Stimulated activated effector memory CD8-positive, alpha-beta T cell treated with anti-CD3 and anti-CD28 coated beads, Interleukin-12 subunit alpha, Interleukin-12 subunit beta, amount 100 ng/mL, for 72 hours (primary cell): ENCODE results near the gene PLRG1.
A peak's percentile ranks its signal among the peaks of the same experiment; 100 is the strongest.

ENCODE experiments used
- ATAC-seq: fragments of 150-1000 bp; cut with Tn5 transposase; 2 replicates; pipeline ENCODE4 v1.10.0; 2021
- DNase-seq, 2 donors: peaks; one replicate each; pipeline ENCODE4 v3.0.0; 2021 to 2022; ENCODE audit warnings: low spot score in 2 of 2
- H3K27ac Mint-ChIP-seq: one replicate; pipeline ENCODE4 v1.8.0; 2022; ENCODE audit warnings: mild to moderate bottlenecking, mixed read lengths
- H3K36me3 Mint-ChIP-seq: one replicate; pipeline ENCODE4 v1.8.0; 2022; ENCODE audit warnings: mild to moderate bottlenecking, mixed read lengths
- H3K4me1 Mint-ChIP-seq: one replicate; pipeline ENCODE4 v1.8.0; 2022; ENCODE audit warnings: mixed read lengths
- H3K4me3 Mint-ChIP-seq: one replicate; pipeline ENCODE4 v1.8.0; 2022; ENCODE audit warnings: mild to moderate bottlenecking, mixed read lengths
- H3K9me3 Mint-ChIP-seq: one replicate; pipeline ENCODE4 v1.8.0; 2022; ENCODE audit warnings: mixed read lengths

Gene PLRG1

DNA sequence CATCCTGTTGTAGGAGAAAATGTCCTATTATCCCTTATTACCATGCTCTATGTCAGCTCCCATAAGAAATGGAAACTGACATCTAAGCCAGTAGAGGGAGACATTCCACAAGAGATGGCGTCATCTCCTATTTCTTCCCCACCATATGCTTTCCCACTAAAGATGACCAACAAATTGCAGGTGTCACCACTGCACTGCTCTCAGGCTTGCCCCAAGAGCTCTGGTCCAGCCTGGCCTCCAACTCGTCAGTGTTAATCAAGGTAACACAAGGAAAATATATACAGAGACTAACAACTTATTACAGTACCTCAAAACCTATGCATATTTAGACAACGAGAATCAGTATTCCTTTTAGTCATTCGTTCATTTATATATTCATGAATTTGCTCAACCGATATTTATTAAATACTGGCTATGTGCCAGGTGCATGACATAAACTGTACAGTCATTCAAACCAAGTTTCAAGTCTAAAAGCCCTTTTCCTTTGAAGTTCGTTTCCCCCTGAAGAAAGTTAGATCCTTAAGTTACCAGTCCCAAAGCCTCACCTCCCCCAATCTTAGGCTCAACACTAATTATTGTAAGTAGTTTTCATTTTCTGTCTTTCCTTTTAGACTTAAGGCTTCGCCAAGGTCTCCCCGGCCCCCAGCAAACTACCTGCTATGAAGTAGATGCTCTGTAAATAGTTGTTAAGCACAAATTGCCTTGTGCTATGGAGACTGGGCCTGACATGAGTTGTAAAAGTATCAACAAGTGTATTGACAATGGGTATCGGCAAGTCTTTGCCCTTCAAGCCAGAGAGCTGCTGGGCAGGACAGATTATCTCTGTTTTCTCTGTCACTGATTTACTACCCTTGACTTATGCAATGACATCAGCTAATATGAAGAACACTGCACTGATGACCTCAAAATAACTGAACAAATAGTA is 9.6 kb upstream of the PLRG1 start:
- Mint-ChIP-seq H3K9me3 (no peaks in the 10 kb centered on the region), H3K4me3 (no peak overlapping the region), H3K36me3 (no peaks in the 10 kb centered on the region), H3K27ac (no peak overlapping the region), H3K4me1 (no peaks in the 10 kb centered on the region)
- ATAC-seq (peak; percentile 69), DNase-seq (no peak)

DNA sequence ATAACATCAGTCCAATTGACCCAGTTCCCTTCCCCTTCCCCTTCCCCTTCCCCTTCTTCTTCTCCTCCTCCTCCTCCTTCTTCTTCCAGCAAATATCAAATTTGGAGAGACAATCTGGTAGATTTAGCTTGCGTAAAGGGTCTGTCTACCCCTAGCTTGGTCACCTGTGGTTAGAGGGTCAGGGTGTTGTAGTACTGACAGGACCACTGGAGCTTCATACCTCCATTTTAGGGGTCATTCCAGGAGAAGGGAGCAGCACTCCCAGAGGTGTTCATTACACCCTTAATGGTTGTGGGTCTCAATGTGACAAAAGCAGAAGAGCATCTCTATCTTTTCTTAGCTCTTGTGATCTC is 8.9 kb upstream of the PLRG1 start:
- ATAC-seq (peak; percentile 8), DNase-seq (no peak)
- Mint-ChIP-seq H3K27ac (no peak overlapping the region), H3K9me3 (no peaks in the 10 kb centered on the region), H3K4me1 (no peaks in the 10 kb centered on the region), H3K36me3 (no peaks in the 10 kb centered on the region), H3K4me3 (no peak overlapping the region)

DNA sequence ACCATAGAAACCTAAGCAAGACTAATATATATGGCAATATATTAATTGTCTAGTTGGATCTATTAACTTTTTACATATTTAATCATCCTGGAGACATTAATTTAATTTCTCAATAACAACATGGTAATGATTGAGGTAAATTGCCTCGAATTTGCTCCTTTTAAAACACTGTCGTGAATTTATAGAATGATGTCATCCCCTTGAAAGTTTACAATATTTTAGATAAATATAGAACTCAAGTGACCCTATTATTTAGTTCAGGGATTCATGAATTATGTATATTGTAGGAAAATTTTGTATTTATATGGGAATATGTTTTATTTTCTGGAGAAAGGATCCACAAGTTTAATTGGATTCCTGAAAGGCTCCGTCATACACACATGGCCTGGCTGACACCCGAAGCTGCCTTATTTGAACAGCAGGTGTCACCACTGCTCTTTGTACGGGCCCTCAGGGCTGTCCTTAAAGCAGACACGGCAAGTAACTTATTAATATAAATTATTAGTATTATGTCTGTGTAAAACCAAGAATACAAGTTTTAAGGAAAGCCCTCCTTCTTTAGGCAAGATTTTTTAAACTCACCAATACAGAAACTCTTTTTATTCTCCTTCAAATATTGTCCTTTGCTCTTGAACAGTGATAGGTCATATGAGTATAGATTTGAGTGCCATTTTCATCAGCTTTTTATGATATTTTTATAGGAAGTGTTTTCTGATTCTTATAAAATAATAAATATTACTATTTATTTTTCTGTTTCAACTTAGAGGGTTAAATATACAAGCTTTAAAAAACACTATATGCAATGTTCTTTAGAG is 1.9 kb upstream of the PLRG1 start:
- no peak overlapping the region for H3K4me3 Mint-ChIP-seq
- H3K27ac Mint-ChIP-seq = no peak overlapping the region
- H3K4me1 Mint-ChIP-seq = peaks cover 13% of the 10 kb centered on the region

DNA sequence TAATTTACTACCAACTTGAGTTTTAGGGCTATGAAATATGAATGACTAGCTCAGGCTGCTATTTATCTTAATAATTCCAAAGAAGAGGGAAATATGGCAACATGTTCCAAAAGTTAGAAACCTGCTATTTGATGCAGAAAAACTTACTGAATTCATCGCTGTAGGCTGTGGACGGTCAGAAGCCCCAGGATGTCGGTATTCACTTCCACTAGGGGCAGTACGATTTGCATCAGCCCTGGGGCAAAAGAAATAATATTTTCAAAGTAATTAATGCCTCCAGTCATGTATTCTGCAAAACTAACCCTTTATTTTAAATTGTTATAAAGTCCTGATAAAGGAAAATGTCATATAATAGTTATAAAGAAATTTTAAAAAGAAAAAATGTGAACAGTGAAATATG is 4.5 kb downstream of the PLRG1 start:
- no peak for ATAC-seq
- peaks cover 87% of the 10 kb centered on the region for H3K36me3 Mint-ChIP-seq

More for the DNA sequence above, 1.9 kb upstream of the PLRG1 start:
- H3K9me3 Mint-ChIP-seq = no peaks in the 10 kb centered on the region
- peak; percentile 47 to 70 for DNase-seq
- H3K36me3 Mint-ChIP-seq = peaks cover 24% of the 10 kb centered on the region
- peak; percentile 64 for ATAC-seq

DNA sequence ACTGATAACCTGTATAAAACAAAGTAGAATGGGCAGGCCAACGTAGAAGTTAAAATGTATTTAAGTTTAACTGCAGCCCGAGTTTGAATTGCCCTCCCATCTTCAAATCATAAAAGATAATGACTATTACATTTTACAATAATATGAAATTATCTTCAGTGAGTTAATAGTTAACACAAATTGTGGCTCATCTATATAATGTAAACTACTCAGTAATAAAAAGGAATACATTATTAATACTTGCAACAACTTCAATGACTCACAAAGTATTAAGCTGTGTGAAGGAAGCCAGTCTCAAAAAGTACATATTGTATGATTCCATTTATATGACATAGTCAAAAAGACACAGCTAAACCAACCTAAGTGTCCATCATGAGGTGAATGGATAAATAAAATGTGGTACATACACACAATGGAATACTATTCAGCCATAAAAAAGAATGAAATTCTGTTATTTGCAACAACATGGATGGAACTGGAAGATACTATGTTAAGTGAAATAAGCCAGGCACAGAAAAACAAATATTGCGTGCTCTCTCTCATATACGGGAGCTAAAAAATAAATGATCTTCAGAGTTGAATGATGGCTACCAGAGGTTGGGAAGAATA is 7.8 kb downstream of the PLRG1 start:
- H3K4me3 Mint-ChIP-seq = no peak overlapping the region
- H3K4me1 Mint-ChIP-seq = no peaks in the 10 kb centered on the region
- H3K36me3 Mint-ChIP-seq = peaks cover 100% of the 10 kb centered on the region
- H3K9me3 Mint-ChIP-seq = no peaks in the 10 kb centered on the region
- no peak overlapping the region for H3K27ac Mint-ChIP-seq
- DNase-seq = no peak
- no peak for ATAC-seq

More for the DNA sequence above, 4.5 kb downstream of the PLRG1 start:
- no peaks in the 10 kb centered on the region for H3K9me3 Mint-ChIP-seq
- peaks cover 13% of the 10 kb centered on the region for H3K4me1 Mint-ChIP-seq
- H3K4me3 Mint-ChIP-seq = no peak overlapping the region
- DNase-seq = no peak
- no peak overlapping the region for H3K27ac Mint-ChIP-seq

DNA sequence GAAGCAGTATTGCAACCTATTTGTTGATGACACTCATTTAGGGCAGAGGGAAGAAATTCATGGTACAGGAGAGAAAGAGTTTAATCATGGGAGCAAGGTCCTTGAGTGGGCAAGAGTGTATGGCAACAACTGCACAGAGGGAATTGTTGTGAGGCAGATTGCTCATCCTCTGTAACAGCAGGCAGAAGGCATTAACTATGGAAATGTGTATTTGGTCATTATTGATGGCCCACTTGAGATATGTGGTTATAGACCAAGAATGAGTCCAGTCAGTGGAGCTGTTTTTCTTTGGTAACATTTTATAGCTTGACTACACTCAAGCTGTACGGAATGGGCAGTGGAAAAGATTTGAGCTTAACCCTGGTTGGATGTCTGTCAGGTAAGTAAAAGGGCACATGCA is 15.9 kb downstream of the PLRG1 start:
- no peaks in the 10 kb centered on the region for H3K9me3 Mint-ChIP-seq
- no peaks in the 10 kb centered on the region for H3K4me1 Mint-ChIP-seq
- peaks cover 43% of the 10 kb centered on the region for H3K36me3 Mint-ChIP-seq
- ATAC-seq = no peak
- DNase-seq = no peak
- no peak overlapping the region for H3K27ac Mint-ChIP-seq
- H3K4me3 Mint-ChIP-seq = no peak overlapping the region

DNA sequence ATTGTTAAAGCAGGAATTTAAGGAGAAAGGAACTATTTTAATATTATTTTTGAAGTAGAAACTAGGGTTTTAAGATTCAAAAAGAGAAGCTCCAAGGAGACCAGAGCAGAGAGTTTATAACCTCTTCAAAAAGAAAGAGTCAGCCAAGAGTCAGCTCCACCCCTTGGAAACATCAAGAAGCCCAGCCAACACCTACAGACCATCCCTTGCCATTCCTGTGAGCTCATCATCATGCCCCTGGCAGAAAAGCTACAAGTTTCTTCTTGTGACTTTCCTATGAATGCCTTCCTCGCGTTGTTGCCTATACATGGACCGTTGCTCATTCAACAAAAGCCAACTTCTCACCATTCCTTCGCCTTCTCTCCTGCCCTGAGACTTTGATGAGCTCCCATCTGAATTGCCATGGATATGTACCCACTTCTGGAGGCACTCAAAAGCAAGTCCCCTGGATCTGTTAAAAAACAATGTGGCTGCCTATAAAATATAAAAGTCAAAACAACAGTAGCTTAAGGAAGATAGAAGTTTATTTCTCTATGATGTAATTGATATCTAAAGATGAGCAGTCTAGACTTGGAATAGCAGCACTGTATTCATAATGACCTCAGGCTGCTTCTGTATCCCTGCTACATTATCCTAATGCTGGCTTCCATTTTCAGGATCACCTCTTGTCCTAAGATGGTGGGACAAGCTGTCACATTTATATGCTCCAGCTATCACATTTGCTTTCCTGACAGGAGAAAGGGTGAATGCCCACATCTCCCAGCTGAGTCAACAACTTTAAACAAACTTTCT is 20.3 kb downstream of the PLRG1 start:
- DNase-seq (no peak), ATAC-seq (no peak)
- Mint-ChIP-seq H3K36me3 (no peaks in the 10 kb centered on the region), H3K27ac (no peak overlapping the region), H3K9me3 (no peaks in the 10 kb centered on the region), H3K4me1 (no peaks in the 10 kb centered on the region), H3K4me3 (no peak overlapping the region)

DNA sequence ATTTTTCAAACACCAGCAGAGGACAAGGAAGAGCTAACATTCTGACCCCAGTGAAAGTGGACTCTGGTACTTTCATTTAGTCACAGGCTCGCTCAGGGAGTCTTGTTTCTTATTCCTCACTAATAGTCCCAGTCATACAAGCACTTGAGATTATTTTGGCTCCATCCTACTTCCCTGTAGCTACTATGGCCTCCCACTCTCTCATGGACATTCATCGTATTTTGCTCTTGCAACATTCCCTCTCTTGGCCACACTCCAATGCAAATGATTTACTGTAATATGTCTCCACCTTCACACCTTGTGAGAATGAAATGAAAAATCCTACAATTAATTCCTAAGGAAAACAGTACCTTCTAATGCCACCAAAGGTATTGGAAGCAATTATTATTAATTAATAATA is 21.3 kb downstream of the PLRG1 start:
- Mint-ChIP-seq H3K9me3 (no peaks in the 10 kb centered on the region), H3K4me1 (no peaks in the 10 kb centered on the region), H3K36me3 (no peaks in the 10 kb centered on the region), H3K27ac (no peak overlapping the region), H3K4me3 (no peak overlapping the region)
- DNase-seq = no peak
- no peak for ATAC-seq

DNA sequence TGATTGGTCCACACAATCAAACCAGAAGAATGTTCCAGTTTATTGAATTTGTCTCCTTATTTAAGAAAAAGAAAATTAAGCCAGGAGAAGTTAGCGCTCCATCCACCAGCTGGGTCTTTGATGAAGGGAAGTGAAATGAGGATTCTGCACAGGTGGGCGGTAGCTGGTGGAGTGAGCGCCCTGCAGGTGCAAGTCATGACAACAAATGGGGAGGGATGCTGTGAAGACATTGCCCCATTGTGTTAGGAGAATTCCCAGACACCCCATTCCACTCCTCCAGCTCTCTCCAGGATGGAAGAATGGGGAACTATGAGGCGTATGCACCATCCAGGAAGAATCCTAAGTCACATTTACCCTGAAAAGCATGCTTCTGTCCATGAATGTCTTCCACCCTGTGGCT is 22.9 kb downstream of the PLRG1 start:
- H3K4me3 Mint-ChIP-seq = no peak overlapping the region
- DNase-seq = no peak
- no peak for ATAC-seq
- H3K9me3 Mint-ChIP-seq = no peaks in the 10 kb centered on the region
- H3K27ac Mint-ChIP-seq = no peak overlapping the region
- no peaks in the 10 kb centered on the region for H3K36me3 Mint-ChIP-seq
- no peaks in the 10 kb centered on the region for H3K4me1 Mint-ChIP-seq

DNA sequence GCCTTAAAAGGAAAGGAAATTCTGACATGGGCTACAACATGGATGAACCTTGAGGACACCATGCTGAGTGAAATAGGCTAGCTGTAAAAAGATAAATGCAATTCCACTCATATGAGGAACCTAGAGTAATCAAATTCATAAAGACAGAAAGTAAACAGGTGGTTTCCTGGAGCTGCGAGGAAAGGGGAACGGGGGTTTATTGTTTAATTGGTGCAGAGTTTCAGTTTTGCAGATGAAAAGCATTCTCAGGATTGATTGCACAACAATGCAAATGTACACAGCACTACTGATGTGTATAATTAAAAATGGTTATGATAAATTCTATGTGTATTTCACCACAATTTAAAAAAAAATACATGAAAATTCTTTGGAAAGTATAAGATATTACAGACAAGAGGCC is 24.0 kb downstream of the PLRG1 start:
- DNase-seq (no peak), ATAC-seq (no peak)
- Mint-ChIP-seq H3K27ac (no peak overlapping the region), H3K36me3 (no peaks in the 10 kb centered on the region), H3K9me3 (no peaks in the 10 kb centered on the region), H3K4me3 (no peak overlapping the region), H3K4me1 (no peaks in the 10 kb centered on the region)

DNA sequence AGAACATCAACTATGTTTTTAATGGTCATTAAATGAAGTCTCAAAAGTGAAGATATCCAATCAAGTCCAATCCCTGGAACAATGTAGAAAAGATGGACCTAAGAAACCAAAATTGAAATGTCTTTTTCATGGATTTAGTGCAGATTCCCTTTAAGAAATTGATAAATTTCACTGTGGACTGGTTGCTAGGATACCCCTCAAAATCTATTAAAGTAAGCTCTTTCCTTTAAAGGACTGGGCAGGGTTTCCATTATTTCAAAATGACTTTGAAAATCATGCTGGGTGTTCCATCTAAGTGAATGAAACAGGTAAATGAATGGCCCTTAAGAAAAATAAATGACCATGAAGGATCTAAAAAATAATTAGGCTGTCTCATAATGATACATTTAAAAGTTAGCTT is 28.6 kb downstream of the PLRG1 start:
- no peaks in the 10 kb centered on the region for H3K4me1 Mint-ChIP-seq
- H3K36me3 Mint-ChIP-seq = no peaks in the 10 kb centered on the region
- no peak overlapping the region for H3K27ac Mint-ChIP-seq
- ATAC-seq = no peak
- no peak overlapping the region for H3K4me3 Mint-ChIP-seq
- DNase-seq = no peak
- H3K9me3 Mint-ChIP-seq = no peaks in the 10 kb centered on the region

DNA sequence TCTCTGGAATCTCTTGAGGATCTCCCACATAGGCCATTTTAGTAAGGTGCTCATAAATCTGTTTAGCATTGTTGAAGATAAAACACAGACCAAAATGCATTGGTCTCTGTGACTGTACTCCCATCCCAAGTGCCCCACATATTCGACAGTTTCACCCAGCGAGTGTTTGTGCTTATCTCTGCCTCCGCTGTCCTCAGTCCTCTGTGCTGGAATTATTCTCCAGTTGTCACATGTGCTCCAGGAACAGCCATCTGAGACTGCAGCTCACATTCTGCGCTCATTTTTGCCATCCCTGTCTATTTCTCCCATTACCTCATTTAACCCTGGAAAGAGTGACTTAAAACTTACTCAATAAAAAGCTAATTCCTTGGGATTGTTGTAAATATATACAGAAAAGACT is 31.0 kb downstream of the PLRG1 start:
- Mint-ChIP-seq H3K36me3 (no peaks in the 10 kb centered on the region), H3K9me3 (no peaks in the 10 kb centered on the region), H3K27ac (no peak overlapping the region), H3K4me3 (no peak overlapping the region), H3K4me1 (no peaks in the 10 kb centered on the region)
- DNase-seq = no peak
- ATAC-seq = no peak

DNA sequence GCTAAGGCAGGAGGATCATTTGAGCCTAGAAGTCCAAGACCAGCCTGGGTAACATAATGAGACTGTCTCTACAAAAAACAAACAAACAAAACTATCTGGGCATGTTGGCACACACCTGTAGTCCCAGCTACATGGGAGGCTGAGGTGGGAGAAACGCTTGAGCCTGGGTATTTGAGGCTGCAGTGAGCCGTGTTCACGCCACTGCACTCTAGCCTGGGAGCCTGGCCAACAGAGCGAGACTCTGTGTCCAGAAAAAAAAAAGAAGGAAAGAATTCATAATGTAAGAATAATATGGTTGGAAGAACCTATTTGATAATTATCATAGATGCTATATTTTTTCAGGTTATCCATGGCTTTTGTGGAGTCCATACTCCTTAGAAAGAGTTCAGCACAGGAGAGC is 32.6 kb downstream of the PLRG1 start:
- H3K27ac Mint-ChIP-seq = no peak overlapping the region
- no peak overlapping the region for H3K4me3 Mint-ChIP-seq
- H3K36me3 Mint-ChIP-seq = no peaks in the 10 kb centered on the region
- DNase-seq (no peak), ATAC-seq (no peak)
- H3K9me3 Mint-ChIP-seq = no peaks in the 10 kb centered on the region
- H3K4me1 Mint-ChIP-seq = no peaks in the 10 kb centered on the region

DNA sequence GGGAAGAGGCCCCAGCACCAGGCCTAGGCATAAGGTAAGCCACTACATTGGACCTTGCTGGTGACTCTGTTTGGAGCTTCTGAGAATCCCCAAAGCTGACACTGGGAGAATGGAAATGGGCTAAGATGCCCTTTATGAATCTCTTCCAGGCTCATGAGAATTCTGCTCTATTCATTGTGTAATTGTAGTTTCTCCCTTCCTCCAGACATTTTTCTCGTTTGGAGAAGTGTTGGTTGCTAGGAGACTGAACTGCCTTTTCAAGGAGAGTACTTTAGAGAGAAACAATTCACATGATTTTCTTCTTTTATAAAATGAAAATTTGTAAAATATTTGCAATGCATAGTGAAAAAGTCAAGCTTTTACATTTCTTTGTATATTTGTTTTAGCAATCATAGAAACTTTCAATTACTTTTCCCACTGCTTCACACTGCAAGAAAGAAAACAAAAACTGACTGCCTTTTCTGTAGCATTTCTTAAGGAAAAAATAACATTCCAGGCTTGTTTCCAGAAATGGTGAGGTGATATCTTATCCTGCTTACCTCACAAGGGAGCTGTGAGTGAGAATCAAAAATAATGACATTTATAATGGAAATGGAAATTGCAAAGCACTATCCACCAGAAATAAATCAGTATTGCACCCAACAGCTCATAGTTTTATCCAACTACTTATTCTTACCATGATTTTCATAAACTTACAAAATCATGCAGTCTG is 33.7 kb downstream of the PLRG1 start:
- ATAC-seq = no peak

More for the DNA sequence above, 33.7 kb downstream of the PLRG1 start:
- no peaks in the 10 kb centered on the region for H3K36me3 Mint-ChIP-seq
- no peak overlapping the region for H3K27ac Mint-ChIP-seq
- no peaks in the 10 kb centered on the region for H3K9me3 Mint-ChIP-seq
- H3K4me3 Mint-ChIP-seq = no peak overlapping the region
- no peaks in the 10 kb centered on the region for H3K4me1 Mint-ChIP-seq
- no peak for DNase-seq
